GM12892 (cell line): ENCODE data around the gene IL13. TPM values are rescaled to one million over a fixed set of nuclear protein-coding genes. Genes with fewer than 3 reads are reported as not detected.
"Not testable (repeated sequence)": the region's sequence is repeated elsewhere in the genome, so short reads cannot be mapped to it uniquely, and the experiment has no call there.

ENCODE experiments used
- DNase-seq: peaks from one replicate; pipeline ENCODE4 v3.0.0; 2011; ENCODE audit not compliant: insufficient read length
- FAIRE-seq: peaks from 2 replicates; lab custom pipeline; 2011; peaks lifted over from hg19 to GRCh38; lab: Jason Lieb, UNC
- POLR2A ChIP-seq: IDR thresholded peaks from 2 replicates; pipeline ENCODE4 v1.6.1; 2011; ENCODE audit warnings: low read depth, low read length, control low read depth
- POLR2AphosphoS5 ChIP-seq: IDR thresholded peaks from 2 replicates; pipeline ENCODE4 v1.6.1; 2011; ENCODE audit warnings: low read depth, low read length, control low read depth
- TAF1 ChIP-seq: IDR thresholded peaks from 2 replicates; pipeline ENCODE4 v1.6.1; 2011; ENCODE audit warnings: low read depth, mild to moderate bottlenecking, control low read depth, low read length, borderline replicate concordance
- polyA plus RNA-seq: library from polyadenylated mRNA; unstranded; fragments of >200 nt; gene quantifications from one replicate; pipeline ENCODE4 v1.2.1, GENCODE V29; 2012; ENCODE audit warnings: missing spikeins, inconsistent platforms; ENCODE audit not compliant: missing spikeins

Gene IL13
- 0.47 TPM for polyA plus RNA-seq

DNA sequence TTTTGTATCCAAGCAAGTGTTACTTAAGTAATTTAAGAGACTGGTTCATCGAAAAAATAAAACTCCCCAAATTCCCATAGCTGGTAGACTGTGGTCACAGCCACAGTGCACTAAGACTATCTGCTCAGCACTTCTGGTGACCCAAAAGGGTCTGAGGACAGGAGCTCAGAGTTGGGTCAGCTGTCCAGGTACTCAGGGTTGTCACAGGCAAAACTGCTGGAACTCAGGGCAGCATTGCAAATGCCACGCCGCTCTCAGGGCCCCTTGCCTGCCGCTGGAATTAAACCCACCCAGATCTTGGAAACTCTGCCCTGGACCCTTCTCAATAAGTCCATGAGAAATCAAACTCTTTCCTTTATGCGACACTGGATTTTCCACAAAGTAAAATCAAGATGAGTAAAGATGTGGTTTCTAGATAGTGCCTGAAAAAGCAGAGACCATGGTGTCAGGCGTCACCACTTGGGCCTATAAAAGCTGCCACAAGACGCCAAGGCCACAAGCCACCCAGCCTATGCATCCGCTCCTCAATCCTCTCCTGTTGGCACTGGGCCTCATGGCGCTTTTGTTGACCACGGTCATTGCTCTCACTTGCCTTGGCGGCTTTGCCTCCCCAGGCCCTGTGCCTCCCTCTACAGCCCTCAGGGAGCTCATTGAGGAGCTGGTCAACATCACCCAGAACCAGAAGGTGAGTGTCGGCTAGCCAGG lies at the start of gene IL13:
Gene IL13, plus strand, starts transcription at position 498 of the 705 bp plus-strand sequence. Its CDS starts 14 bp downstream, at position 512.
- no peak for FAIRE-seq

GRCh38 chr5:132611965-132612364 lies 46.0 kb upstream of the IL13 start:
- DNase-seq = no peak
- TF ChIP-seq POLR2AphosphoS5 = no peak
- TF ChIP-seq TAF1 = no peak
- no peak for TF ChIP-seq POLR2A
- no peak for FAIRE-seq

More for the DNA sequence above, at the start of gene IL13:
- no peak for TF ChIP-seq TAF1
- TF ChIP-seq POLR2AphosphoS5 = no peak
- TF ChIP-seq POLR2A = no peak
- no peak for DNase-seq

DNA sequence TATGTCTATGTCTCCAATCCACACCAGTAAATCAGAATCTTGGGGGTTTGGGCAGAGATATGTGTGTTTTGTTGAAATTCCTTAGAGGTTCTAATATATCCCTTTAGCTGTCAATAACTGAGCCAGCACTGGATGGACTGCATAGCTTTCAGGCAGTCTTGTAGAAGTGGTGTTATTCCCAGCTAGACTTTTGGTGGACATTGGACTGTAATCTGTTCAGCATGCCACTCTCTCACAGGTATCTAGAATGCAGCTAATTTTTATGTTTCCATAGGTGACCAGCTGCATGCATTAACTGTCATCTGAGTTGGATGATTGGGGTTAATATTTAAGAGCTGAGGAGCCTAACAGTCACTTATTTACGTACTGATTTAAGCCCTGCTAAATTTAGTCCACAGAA lies 45.1 kb upstream of the IL13 start:
- FAIRE-seq = no peak
- no peak for DNase-seq
- TF ChIP-seq POLR2A (no peak), TAF1 (no peak), POLR2AphosphoS5 (no peak)

- FAIRE-seq = no peak
- no peak for TF ChIP-seq POLR2AphosphoS5
- no peak for TF ChIP-seq POLR2A
- no peak for TF ChIP-seq TAF1
Measured at GRCh38 chr5:132621699-132622098, 36.3 kb upstream of the IL13 start.

DNA sequence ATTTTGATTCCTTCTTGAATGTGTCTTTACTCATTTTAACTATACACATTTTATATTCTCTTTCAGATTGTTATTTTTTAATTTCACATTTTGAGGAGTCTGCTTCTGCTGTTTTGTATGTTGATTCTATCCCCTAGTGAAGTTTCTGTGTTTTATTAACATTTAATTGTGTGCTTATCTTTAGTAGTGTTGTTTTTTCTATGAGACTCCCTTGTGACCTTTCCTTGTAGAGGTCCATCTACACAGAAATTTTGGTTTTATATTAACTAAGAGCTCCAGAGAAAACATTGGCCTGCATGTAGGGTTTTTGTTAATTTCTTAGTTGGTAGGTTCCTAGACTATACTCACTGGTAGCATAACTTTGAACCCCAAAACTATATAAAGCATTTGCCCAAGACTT lies 35.4 kb upstream of the IL13 start:
- FAIRE-seq (no peak), DNase-seq (no peak)
- TF ChIP-seq TAF1 (no peak), POLR2AphosphoS5 (no peak), POLR2A (no peak)

More at GRCh38 chr5:132621699-132622098, 36.3 kb upstream of the IL13 start:
- no peak for DNase-seq

GRCh38 chr5:132627470-132627869 lies 30.5 kb upstream of the IL13 start:
- DNase-seq = no peak
- no peak for TF ChIP-seq POLR2A
- no peak for TF ChIP-seq POLR2AphosphoS5
- no peak for TF ChIP-seq TAF1
- peak; percentile 67 for FAIRE-seq

DNA sequence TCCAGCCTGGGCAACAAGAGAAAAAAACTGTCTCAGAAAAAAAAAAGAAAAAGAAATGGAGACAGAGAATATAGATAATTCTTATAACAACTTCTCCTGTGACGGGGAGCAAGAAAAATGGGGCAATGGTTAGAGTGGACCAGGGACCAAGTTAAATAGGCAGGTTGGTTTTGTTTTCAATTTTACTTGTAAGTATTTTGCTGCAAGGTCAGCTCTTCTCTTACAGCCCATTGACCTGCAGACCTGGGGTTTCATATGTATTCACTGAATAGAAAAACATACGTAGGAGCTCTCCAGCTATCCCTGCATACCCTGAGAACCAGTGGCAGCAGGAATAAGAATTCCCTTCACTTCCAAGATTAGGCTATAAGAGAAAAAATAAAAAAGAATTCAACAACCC lies 29.2 kb upstream of the IL13 start:
- DNase-seq = no peak
- no peak for FAIRE-seq
- TF ChIP-seq POLR2AphosphoS5 = no peak
- no peak for TF ChIP-seq TAF1
- TF ChIP-seq POLR2A = no peak

- no peak for DNase-seq
- TF ChIP-seq POLR2AphosphoS5 (no peak), TAF1 (no peak)
- FAIRE-seq = peak; percentile 95
Measured at GRCh38 chr5:132629230-132629944, 28.6 kb upstream of the IL13 start.

- FAIRE-seq, DNase-seq: not testable (repeated sequence)
Measured at GRCh38 chr5:132633587-132633986, 24.4 kb upstream of the IL13 start.

- peak; percentile 46; the same call in 1 of the 2 replicates for TF ChIP-seq POLR2A
- TF ChIP-seq POLR2AphosphoS5 = no peak
- DNase-seq (no peak), FAIRE-seq (peak; percentile 93)
Measured at GRCh38 chr5:132635873-132636272, 22.1 kb upstream of the IL13 start.

DNA sequence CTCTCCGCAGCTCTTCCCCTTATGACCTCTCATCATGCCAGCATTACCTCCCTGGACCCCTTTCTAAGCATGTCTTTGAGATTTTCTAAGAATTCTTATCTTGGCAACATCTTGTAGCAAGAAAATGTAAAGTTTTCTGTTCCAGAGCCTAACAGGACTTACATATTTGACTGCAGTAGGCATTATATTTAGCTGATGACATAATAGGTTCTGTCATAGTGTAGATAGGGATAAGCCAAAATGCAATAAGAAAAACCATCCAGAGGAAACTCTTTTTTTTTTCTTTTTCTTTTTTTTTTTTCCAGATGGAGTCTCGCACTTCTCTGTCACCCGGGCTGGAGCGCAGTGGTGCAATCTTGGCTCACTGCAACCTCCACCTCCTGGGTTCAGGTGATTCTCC lies 20.7 kb upstream of the IL13 start:
- TF ChIP-seq POLR2A = no peak
- no peak for TF ChIP-seq TAF1
- TF ChIP-seq POLR2AphosphoS5 = no peak
- no peak for FAIRE-seq

DNA sequence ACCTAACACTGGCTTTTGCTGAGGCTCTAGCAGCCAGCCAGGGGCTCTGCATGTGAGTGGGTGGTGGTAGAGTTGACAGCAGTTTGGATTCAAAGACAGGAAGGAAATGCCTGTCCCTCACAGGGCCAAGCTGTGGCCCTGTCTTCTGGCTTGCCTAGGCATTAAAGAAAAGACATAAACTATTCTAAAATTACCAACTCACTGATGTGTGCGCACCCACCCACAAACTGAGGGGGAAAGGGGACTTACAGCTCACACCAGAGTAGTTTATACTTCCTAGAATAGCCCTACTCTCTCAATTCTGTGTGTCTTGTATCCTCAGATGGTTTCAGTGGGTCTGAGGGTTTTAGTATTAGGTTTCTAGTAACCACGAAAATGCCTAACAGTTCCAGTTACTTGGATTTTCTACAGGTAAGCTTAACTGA lies 18.3 kb upstream of the IL13 start:
- FAIRE-seq (peak; percentile 99), DNase-seq (no peak)
- TF ChIP-seq POLR2A (peak; percentile 30; the same call in 1 of the 2 replicates), TAF1 (no peak)

More for the DNA sequence above, 20.7 kb upstream of the IL13 start:
- no peak for DNase-seq
